Stomach smooth muscle (tissue), 2 donors: ENCODE measurements around the gene SLC15A3.

ENCODE experiments used
- H3K27ac ChIP-seq: one replicate; pipeline ENCODE4 v1.7.0; 2013; ENCODE audit warnings: mild to moderate bottlenecking, low read length, inconsistent platforms
- H3K27me3 ChIP-seq, 2 donors: one replicate each; pipeline ENCODE4 v1.7.0; 2013; ENCODE audit warnings: low read length in 2 of 2; ENCODE audit not compliant: insufficient read depth in 2 of 2, control insufficient read depth in 1 of 2
- H3K36me3 ChIP-seq, 2 donors: one replicate each; pipeline ENCODE4 v1.7.0; 2013; ENCODE audit warnings: low read length in 2 of 2; ENCODE audit not compliant: control insufficient read depth in 2 of 2, insufficient read depth in 2 of 2
- H3K4me1 ChIP-seq: one replicate; pipeline ENCODE4 v1.7.0; 2013; ENCODE audit warnings: low read length; ENCODE audit not compliant: control insufficient read depth, insufficient read depth
- H3K4me3 ChIP-seq, 2 donors: one replicate each; pipeline ENCODE4 v1.7.0; 2013; ENCODE audit warnings: low read length in 2 of 2
- H3K9ac ChIP-seq, 2 donors: one replicate each; pipeline ENCODE4 v1.7.0; 2013; ENCODE audit warnings: low read length in 2 of 2, mild to moderate bottlenecking in 1 of 2
- H3K9me3 ChIP-seq, 2 donors: one replicate each; pipeline ENCODE4 v1.7.0; 2013; ENCODE audit warnings: low read length in 2 of 2; ENCODE audit not compliant: control insufficient read depth in 2 of 2
- donor health status: healthy.
- donor health status: Pancreatic carcinoma.

SLC15A3 gene

GRCh38 chr11:60889869-60890311, 62.1 kb downstream of the SLC15A3 start:
- H3K27me3 ChIP-seq, result no peaks in the 10 kb centered on the region
- H3K36me3 ChIP-seq, result peaks cover 9 to 31% of the 10 kb centered on the region in 2 donors
- no peaks in the 10 kb centered on the region for H3K9me3 ChIP-seq
- no peak overlapping the region for H3K27ac ChIP-seq
- H3K4me3 ChIP-seq, result no peak overlapping the region
- peaks cover 2% of the 10 kb centered on the region for H3K4me1 ChIP-seq
- H3K9ac ChIP-seq, result no peak overlapping the region

- Histone ChIP-seq H3K9ac (no peak overlapping the region), H3K27me3 (no peaks in the 10 kb centered on the region), H3K9me3 (no peaks in the 10 kb centered on the region), H3K27ac (no peak overlapping the region), H3K36me3 (peaks cover 8 to 16% of the 10 kb centered on the region in 2 donors), H3K4me3 (no peak overlapping the region), H3K4me1 (peaks cover 2% of the 10 kb centered on the region)
Measured at GRCh38 chr11:60887556-60887955, 64.4 kb downstream of the SLC15A3 start.
